ENCODE results near the gene SRPRB.

The SRPRB gene, protein sequence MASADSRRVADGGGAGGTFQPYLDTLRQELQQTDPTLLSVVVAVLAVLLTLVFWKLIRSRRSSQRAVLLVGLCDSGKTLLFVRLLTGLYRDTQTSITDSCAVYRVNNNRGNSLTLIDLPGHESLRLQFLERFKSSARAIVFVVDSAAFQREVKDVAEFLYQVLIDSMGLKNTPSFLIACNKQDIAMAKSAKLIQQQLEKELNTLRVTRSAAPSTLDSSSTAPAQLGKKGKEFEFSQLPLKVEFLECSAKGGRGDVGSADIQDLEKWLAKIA

DNA sequence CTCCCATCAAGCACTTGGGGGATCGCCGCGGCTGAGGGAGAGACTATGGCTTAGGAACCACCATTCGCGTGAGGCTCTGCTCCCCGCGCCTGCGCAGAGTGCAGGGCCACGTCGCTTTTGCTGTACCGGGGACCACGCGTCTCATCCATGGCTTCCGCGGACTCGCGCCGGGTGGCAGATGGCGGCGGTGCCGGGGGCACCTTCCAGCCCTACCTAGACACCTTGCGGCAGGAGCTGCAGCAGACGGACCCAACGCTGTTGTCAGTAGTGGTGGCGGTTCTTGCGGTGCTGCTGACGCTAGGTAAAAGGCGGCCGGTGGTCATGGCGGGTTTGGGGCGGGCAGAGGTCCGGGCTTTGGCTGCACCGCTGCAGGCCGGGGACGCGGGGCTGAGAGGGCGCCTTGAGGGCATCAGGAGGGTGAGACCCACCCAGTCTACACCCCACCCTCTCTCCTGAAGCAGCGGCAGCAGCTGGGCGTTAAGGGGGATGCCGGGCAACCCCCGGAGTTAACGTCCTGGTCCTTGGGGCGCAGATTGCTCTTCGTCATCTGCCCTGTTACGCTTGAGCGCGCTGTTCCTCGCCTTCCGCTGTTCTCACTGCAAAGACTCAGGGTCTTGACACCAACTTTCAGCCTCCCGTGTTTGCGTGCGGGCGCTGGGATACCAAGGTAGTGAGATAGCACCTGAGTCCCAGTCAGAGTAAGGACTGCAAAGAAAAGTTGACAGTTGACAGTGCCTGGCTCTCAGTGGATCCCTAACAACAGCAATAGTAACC lies at the start of gene SRPRB:
SRPRB (plus strand) TSS at position 114 of the 774 bp plus-strand sequence; CDS start at position 148, 34 bp downstream.
- in situ Hi-C loops (cut with HindIII; ENCODE audit: low pct_ligation_motif_present, low pct_unique_long_range_greater_than_20kb, low sequenced_read_pairs), result no loop called here
- peak; percentile 89 for DNase-seq

DNA sequence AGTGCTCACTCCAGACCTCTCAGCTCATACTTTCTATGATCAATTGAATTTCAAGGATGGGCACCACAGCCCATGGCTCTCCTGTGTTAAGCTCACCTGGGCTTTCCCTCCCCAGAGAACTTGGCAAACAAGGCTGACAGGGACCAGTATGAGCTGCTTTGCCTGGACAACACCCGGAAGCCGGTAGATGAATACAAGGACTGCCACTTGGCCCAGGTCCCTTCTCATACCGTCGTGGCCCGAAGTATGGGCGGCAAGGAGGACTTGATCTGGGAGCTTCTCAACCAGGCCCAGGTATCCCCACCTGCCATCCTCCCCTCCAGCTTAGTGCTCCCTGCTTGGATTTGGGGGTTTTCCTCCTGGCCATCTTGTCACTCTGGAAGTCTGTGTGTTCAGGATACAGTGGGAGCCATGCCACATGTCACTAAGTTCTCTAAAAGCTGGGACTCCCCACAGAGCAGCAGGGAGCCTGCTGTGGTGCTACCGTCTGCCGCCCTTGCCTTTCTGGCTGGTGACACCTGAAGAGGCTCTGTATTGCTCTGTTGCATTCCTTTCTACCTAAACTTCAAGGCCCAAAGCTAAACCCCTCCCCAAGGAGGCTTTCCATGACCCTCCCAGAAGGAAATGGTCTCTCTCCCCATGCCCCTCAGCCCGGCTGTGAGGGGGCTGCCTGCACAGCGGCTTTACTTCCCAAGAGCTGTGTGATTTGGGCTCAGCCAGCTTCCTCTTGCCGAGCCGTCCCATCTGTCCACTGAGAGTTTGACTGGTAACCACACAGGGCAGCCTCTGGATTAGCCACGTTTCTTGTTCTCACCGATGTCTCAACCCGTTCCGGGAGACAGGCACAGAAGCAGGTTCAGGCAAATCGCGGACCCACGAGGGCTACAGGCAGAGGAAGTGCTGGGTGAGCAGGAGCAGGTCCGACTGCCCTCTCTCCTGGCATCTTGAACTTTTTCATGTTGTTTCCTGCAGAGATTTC lies 48.6 kb upstream of the SRPRB start:
- DNase-seq, result no peak
- in situ Hi-C loops (cut with HindIII; ENCODE audit: low pct_ligation_motif_present, low pct_unique_long_range_greater_than_20kb, low sequenced_read_pairs), result no loop called here

DNA sequence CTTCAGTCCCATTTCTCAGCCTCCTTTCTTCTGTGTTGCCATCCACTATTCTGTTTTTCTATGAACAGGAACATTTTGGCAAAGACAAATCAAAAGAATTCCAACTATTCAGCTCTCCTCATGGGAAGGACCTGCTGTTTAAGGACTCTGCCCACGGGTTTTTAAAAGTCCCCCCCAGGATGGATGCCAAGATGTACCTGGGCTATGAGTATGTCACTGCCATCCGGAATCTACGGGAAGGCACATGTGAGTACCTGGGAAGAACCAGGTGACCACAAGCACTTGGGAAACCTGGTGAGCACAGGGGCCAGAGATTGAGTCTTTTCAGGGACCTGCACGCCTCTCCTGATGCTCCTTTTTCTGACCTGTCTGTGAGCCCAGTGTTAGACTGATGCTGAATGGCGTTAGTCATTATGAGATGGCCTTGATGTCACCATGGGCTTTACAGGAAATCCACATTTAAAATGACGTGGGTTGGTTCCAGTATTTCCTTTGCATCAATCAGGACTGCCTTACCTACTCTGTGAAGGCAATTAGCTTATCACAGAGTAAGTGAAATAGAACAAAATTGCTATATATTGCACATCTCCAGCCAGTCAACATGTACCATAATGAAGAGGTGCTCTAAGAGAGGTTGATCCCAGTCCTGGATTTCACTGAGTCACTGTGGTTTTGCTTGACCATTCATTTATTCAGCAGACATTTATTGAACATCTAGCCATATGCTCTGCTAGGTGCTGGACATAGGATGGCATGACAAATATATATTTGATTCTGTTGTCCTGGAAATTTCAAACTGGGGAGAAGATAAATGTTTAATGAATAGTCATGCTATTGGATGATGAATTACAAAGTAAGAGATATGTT lies 47.7 kb upstream of the SRPRB start:
- in situ Hi-C loops (cut with HindIII; ENCODE audit: low pct_ligation_motif_present, low pct_unique_long_range_greater_than_20kb, low sequenced_read_pairs), result no loop called here

DNA sequence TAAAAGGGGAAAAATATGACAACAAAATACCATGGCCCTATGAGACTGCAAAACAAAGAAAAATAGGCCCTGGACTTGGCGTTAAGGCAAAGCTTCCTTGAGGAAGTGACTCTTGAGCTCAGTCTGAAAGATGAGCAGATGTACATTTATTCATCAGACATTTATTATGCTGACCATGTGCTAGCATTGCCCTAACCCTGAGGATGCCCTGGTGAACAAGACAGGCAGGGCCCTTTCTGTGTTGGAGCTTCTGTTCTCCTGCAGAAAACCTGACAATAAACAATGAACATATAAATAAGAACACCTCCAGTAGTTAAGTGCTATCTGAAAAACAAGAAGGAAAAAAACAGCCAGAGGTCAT lies 47.1 kb upstream of the SRPRB start:
- in situ Hi-C loops (cut with HindIII; ENCODE audit: low pct_ligation_motif_present, low pct_unique_long_range_greater_than_20kb, low sequenced_read_pairs), result no loop called here
- DNase-seq, result no peak

More for the DNA sequence above, 47.7 kb upstream of the SRPRB start:
- DNase-seq, result no peak

DNA sequence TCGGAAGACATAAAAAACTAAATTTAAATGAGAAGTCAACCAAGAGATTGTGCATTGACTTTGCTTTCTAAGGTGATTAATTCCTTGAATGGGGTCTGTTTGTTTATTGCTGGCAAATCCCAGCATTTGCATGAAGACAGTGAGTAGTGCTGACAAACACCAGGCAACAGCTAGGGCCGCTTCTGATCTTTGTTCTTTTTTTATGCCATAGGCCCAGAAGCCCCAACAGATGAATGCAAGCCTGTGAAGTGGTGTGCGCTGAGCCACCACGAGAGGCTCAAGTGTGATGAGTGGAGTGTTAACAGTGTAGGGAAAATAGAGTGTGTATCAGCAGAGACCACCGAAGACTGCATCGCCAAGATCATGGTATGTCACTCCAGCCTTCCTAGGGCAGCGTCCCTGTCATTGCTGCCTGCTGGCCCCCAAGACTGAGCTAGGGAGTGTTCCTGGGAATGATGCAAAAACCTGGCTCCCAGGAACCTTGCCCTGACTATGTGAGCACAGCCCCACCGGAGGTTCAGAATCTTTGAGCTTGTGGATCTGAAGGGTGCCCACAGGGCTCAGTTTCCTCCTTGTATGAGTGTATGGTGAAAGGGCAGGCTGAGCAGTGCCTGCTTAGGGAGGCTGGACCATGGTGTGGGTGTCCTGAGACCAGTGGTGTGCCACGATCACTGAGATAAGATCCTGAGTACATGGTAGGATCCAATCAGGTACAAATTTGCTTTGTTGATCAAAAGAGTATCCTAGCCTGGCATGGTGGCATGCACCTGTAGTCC lies 46.5 kb upstream of the SRPRB start:
- in situ Hi-C loops (cut with HindIII; ENCODE audit: low pct_ligation_motif_present, low pct_unique_long_range_greater_than_20kb, low sequenced_read_pairs), result no loop called here
- DNase-seq, result no peak

DNA sequence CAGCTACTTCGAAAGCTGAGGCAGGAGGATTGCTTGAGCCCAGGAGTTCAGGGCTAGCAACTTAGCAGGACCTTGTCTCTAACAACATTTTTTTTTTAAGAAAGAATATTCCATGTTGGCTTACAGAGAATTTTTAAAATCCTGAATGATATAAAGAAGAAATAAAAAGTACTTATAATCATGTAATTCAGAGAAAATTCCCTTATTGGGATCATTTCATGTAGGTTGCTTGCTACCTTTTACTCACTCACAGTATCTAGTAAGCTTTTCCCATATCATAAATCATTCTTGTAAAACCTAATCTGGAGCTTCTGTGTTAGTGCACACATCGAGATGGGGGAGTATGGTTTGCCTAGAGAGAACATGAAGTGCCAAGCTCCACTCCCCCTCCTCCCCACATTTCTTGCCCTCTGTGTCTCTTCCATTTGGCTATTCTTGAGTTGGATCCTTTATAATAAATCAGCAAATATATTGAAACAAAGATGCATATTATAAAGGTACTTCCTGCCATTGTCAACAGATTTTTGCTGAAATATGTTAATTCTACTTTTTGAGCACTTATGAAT lies 45.8 kb upstream of the SRPRB start:
- in situ Hi-C loops (cut with HindIII; ENCODE audit: low pct_ligation_motif_present, low pct_unique_long_range_greater_than_20kb, low sequenced_read_pairs), result no loop called here
- DNase-seq, result no peak

DNA sequence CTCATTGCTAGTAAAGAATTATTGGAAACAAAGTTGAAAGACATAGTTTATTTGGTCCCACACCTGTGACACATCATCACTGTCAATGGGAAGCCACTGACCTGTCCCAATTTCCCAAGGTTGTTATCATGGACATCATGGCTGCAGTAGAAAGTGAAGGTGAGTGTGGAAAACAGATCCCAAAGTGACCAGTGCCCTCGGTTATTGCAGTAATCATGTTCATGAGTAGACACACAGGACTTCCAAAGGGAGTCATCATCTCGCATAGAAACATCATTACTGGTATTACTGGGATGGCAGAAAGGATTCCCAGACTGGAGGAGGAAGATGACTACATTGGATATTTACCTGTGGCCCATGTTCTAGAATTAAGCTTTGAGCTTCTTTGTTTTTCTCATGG lies 44.7 kb upstream of the SRPRB start:
- in situ Hi-C loops (cut with HindIII; ENCODE audit: low pct_ligation_motif_present, low pct_unique_long_range_greater_than_20kb, low sequenced_read_pairs), result no loop called here
- no peak for DNase-seq

DNA sequence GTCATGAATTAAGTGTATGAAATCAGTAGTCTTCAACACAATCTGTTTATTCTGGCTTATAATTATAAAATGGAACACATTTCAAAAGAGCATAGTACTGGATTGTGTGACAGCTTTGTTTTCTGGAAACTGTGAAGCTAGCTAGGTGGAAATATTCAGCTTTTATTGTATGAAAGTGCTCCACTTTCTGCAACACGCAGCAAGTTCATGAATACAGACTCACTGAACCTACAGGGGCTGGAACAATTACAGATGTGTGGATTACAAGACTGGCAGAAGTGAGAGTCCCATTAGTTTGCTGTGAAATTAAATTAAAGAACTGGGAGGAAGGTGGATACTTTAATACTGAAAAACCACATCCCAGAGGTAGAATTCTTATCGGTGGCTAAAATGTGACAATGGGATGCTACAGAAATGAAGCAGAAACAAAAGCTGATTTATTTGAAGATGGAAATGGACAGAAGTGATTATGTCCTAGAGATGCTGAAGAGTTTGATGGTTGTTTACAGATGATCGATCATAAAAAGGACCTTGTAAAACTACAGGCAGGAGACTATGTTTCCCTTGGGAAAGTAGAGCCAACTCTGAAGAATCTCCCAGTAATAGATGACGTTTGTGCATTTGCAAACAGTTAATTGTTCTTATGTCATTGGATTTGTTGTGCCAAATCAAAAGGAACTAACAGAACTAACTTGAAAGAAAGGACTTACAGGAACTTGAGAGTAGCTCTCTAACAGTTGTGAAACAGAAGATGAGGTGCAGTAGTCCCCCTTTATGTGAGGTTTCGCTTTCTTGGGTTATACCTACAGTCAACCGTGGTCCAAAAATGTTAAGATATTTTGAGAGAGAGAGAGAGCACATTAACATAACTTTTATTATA lies 43.8 kb upstream of the SRPRB start:
- in situ Hi-C loops (cut with HindIII; ENCODE audit: low pct_ligation_motif_present, low pct_unique_long_range_greater_than_20kb, low sequenced_read_pairs), result no loop called here
- DNase-seq, result no peak

DNA sequence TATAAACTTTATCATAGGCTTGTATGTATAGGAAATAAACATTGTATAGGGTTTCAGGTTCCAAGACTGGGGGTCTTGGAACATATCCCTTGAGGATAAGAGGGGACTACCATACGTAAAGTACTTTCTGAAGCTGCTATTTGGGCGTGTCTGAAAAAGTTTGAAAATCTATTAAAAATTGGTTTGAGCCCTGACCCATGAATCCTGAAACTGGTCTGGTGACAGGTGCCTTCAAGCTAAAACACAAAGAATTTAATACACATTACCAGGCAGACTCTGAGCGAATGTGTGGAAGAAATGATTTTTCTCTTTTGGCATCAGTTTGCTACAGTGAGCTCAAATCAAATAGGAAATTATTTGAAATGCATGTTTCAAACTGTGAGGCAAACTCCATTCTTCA lies 43.1 kb upstream of the SRPRB start:
- no peak for DNase-seq
- in situ Hi-C loops (cut with HindIII; ENCODE audit: low pct_ligation_motif_present, low pct_unique_long_range_greater_than_20kb, low sequenced_read_pairs), result no loop called here

DNA sequence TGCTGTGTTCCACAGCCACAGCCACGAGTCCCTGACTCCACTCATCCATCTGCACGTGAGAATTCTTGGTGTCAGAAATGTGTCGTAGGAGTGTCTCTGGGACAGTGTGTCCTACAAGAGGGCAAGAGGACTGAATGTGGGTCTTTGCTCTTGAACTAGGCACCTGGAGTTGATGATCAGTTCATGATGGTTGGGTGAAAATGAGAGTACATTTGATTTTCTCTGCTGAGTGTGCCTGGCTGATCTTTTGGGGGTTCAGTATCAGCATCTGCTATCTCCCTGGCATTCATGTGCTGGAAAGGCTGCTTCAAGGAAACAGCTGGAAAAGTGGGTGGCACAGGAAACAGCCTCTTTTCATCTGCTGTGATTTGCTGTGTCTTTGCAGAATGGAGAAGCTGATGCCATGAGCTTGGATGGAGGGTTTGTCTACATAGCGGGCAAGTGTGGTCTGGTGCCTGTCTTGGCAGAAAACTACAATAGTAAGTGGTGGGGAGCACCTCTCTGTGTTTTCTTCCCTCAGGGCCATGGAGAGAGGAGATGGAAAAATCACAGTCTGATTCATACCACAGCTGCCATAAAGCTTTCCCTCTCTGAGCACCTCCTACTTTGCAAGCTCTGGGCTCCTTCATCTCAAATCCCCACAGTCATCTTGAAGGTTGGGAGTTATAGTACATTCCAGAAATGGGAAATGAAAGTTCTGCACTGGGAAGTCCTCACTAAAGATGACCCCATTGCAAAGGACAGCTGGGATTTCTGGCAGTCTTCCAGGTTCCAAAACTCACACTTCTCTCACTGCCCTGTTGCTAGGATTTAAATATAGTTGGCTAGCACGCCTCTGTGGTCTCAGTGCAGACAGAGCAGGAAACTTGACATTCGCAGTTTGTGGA lies 41.6 kb upstream of the SRPRB start:
- in situ Hi-C loops (cut with HindIII; ENCODE audit: low pct_ligation_motif_present, low pct_unique_long_range_greater_than_20kb, low sequenced_read_pairs), result no loop called here
- no peak for DNase-seq

DNA sequence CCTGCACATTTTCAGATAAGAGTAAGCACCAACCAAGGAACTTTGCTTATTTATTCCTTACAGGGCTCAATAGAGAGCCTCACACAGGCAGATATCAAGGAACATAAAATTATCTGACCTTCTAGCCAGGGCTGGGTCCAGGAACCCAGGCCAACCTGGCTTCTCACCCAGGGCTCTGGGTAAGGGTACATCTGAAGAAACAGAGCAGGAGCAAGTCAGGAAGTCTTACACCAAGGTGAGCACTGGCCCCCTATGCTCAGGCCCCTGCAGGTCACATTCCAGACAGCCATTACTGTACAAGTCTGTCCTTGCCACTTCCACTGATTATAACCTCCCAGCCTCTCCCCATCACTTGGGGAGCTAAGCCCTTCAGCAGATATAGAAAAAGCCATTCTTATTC lies 40.4 kb upstream of the SRPRB start:
- no peak for DNase-seq
- in situ Hi-C loops (cut with HindIII; ENCODE audit: low pct_ligation_motif_present, low pct_unique_long_range_greater_than_20kb, low sequenced_read_pairs), result no loop called here

DNA sequence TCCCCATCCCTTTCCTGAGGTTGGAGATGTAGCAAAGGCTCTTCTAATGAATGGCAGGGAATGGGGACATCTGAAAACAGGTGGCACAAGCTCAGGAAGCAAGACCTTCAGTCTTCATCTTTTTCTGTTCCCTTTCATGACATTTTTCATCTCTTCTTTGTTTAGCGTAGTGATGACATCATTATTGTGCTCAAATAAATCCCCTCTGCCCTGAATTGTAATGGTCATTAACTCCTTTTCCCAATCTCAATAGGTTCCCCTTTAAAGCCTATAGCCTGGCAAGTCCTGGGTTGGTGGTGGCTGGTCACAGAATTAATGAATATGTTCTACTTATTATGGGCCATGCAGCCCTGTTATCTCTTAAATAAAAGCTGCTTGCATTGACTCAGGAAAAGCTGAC lies 38.0 kb upstream of the SRPRB start:
- DNase-seq, result no peak
- in situ Hi-C loops (cut with HindIII; ENCODE audit: low pct_ligation_motif_present, low pct_unique_long_range_greater_than_20kb, low sequenced_read_pairs), result no loop called here

DNA sequence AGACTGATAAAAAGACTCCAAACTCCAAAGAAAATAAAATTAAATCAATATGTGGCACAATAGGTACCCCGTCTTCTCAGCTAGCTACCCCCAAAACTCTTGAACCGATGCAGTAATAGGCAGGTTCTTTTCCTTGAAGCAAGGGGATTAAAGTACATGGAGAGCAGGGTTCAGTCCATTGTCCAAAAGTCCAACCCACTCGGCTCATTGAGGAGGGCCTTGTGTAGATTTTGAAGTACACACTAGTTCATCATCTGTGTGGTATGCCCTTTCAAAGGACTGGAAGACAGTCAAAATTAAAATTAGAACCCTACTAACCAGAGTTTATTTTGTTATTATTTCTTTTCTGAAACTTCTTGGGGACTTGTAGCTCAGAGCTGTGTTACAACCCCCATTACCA lies 36.1 kb upstream of the SRPRB start:
- no peak for DNase-seq
- in situ Hi-C loops (cut with HindIII; ENCODE audit: low pct_ligation_motif_present, low pct_unique_long_range_greater_than_20kb, low sequenced_read_pairs), result no loop called here

DNA sequence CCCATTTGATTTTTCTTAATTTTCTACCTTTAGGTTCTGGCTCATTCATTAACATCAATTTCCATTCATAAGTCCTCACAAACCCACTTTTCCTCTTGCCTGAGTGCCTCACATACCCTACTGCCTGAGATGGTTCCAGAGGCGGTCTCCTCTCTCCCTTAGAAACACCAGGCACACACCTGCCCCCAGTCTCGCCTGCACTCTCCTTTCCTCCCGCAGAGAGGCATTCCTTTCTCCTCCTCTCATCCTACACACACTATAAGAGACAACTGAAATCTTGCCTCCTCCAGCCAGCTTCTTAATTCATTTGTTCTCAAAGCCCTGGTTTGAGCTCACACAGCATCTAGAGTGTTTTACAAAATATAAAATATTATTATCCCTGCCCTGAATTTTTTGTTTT lies 31.9 kb upstream of the SRPRB start:
- DNase-seq, result no peak
- in situ Hi-C loops (cut with HindIII; ENCODE audit: low pct_ligation_motif_present, low pct_unique_long_range_greater_than_20kb, low sequenced_read_pairs), result no loop called here

DNA sequence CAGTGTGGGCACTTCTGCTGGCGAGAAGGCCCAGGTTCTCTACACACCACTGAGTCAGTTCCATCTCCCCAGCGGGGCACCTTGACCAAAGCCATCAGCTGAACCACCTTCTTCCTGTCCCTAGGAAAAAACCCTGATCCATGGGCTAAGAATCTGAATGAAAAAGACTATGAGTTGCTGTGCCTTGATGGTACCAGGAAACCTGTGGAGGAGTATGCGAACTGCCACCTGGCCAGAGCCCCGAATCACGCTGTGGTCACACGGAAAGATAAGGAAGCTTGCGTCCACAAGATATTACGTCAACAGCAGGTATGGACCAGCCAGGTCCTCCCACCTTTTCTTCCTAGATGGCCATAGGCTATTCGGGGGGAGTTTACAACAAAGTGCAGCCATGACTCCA lies 30.3 kb upstream of the SRPRB start:
- no peak for DNase-seq
- in situ Hi-C loops (cut with HindIII; ENCODE audit: low pct_ligation_motif_present, low pct_unique_long_range_greater_than_20kb, low sequenced_read_pairs), result no loop called here

DNA sequence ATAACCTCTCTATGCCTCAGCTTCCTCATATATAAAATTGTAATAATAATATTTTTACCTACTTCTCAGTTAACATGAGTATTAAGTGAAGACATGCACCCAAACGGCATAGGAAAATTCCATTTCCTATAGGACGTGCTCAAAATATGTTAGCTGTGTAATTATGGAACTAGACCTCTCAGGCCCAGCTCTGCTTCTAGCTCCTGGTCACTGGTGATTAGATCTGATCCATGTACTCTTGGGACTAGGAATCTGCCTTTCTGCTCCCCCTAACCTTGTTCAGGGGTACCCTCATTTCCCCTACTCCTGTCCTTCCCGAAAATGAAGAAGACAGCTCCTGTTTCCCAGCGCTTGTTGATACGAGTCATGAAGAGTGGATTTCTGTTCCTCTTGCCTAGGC lies 29.8 kb upstream of the SRPRB start:
- in situ Hi-C loops (cut with HindIII; ENCODE audit: low pct_ligation_motif_present, low pct_unique_long_range_greater_than_20kb, low sequenced_read_pairs), result no loop called here
- DNase-seq, result no peak
